ENCODE measurements around the gene CNGB1. TPM values are rescaled to one million over a fixed set of nuclear protein-coding genes. Genes with fewer than 3 reads are reported as not detected.

CNGB1 gene
- total and polyA plus RNA-seq, 2 donors (not counting 1 experiment from before 2014, with no cell fraction given) = not detected

DNA sequence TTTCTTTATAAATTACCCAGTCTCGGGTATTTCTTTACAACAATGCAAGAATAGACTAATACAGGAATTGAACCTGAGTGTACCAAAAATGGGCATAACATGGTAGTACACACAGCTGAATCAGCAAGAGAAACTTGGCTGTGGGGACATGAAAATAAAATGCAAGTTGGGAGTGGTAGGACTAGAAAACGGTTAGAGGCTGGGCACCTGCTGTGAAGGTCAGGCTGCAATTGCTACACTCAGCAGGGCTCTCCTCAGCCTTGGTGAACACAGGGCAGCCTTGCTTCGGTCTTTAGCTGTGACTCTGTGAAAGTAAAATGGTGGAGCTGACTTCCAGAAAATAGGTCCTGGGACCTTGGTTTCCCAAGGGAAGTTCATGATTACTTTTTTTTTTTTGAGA lies 45.6 kb downstream of the CNGB1 start:
- Histone ChIP-seq H3K9ac (ENCODE audit: insufficient read depth, low read length) (no peak overlapping the region), H3K27me3 (ENCODE audit: control insufficient read depth, insufficient read depth, low read length) (no peaks in the 10 kb centered on the region), H2AFZ (ENCODE audit: low read length) (no peak overlapping the region), H3K9me3 (ENCODE audit: control insufficient read depth, insufficient read depth, low read depth, low read length) (no peaks in the 10 kb centered on the region), H3K4me2 (ENCODE audit: extremely low read depth, insufficient read depth, low read length) (no peak overlapping the region), H3K36me3 (ENCODE audit: control insufficient read depth, insufficient read depth, low read length) (no peaks in the 10 kb centered on the region), H3K79me2 (ENCODE audit: control insufficient read depth, insufficient read depth, low read length) (no peaks in the 10 kb centered on the region), H3K4me1 (ENCODE audit: control insufficient read depth, extremely low read depth, insufficient read depth, low read length) (no peaks in the 10 kb centered on the region), H3K4me3 (replicated peaks in 1 of 4; ENCODE audit: control extremely low read depth in 1 of 4, insufficient read depth in 1 of 4, low read depth in 3 of 4, low read length in 4 of 4) (no peak overlapping the region), H4K20me1 (ENCODE audit: control insufficient read depth, extremely low read depth, insufficient read depth, low read length) (no peaks in the 10 kb centered on the region), H3K27ac (ENCODE audit: insufficient read depth, low read length) (no peak overlapping the region)
- DNase-seq (ENCODE audit: low read depth in 2 of 2) = no peak
- TF ChIP-seq, protein P1, sequence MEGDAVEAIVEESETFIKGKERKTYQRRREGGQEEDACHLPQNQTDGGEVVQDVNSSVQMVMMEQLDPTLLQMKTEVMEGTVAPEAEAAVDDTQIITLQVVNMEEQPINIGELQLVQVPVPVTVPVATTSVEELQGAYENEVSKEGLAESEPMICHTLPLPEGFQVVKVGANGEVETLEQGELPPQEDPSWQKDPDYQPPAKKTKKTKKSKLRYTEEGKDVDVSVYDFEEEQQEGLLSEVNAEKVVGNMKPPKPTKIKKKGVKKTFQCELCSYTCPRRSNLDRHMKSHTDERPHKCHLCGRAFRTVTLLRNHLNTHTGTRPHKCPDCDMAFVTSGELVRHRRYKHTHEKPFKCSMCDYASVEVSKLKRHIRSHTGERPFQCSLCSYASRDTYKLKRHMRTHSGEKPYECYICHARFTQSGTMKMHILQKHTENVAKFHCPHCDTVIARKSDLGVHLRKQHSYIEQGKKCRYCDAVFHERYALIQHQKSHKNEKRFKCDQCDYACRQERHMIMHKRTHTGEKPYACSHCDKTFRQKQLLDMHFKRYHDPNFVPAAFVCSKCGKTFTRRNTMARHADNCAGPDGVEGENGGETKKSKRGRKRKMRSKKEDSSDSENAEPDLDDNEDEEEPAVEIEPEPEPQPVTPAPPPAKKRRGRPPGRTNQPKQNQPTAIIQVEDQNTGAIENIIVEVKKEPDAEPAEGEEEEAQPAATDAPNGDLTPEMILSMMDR (conservative IDR thresholded peaks at IDR 0.05 in 1 of 2, IDR thresholded peaks at IDR 0.05 in 1 of 2; ENCODE audit: low read depth in 1 of 2, low read length in 2 of 2) = no peak
- TF ChIP-seq EZH2 (IDR thresholded peaks at IDR 0.05; ENCODE audit: low read length, missing control alignments) = no peak

DNA sequence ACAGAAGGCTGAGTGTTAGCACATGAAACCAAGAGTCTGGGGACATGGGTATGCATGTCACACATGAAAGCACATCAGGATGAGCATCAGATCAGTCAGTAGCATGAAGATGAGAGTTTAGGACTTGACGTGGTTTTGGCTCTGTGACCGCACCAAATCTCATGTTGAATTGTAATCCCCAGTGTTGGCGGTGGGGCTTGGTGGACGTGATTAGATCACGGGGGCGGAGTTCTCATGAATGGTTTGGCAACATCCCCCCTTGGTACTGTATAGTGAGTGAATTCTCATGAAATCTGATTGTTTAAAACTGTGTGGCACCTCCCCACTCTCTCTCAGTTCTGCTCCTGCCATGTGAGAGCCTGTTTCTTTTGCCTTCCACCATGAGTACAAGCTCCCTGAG lies 46.4 kb downstream of the CNGB1 start:
- TF ChIP-seq EZH2 (IDR thresholded peaks at IDR 0.05; ENCODE audit: low read length, missing control alignments) = no peak
- TF ChIP-seq, protein P1 (conservative IDR thresholded peaks at IDR 0.05 in 1 of 2, IDR thresholded peaks at IDR 0.05 in 1 of 2; ENCODE audit: low read depth in 1 of 2, low read length in 2 of 2) = no peak
- no peak overlapping the region for H3K9ac ChIP-seq (ENCODE audit: insufficient read depth, low read length)
- no peak overlapping the region for H3K4me2 ChIP-seq (ENCODE audit: extremely low read depth, insufficient read depth, low read length)
- no peaks in the 10 kb centered on the region for H3K79me2 ChIP-seq (ENCODE audit: control insufficient read depth, insufficient read depth, low read length)
- H3K27me3 ChIP-seq (ENCODE audit: control insufficient read depth, insufficient read depth, low read length) = no peaks in the 10 kb centered on the region
- no peak for DNase-seq (ENCODE audit: low read depth in 2 of 2)
- no peaks in the 10 kb centered on the region for H3K9me3 ChIP-seq (ENCODE audit: control insufficient read depth, insufficient read depth, low read depth, low read length)
- H2AFZ ChIP-seq (ENCODE audit: low read length) = no peak overlapping the region
- no peak overlapping the region for H3K4me3 ChIP-seq (replicated peaks in 1 of 4; ENCODE audit: control extremely low read depth in 1 of 4, insufficient read depth in 1 of 4, low read depth in 3 of 4, low read length in 4 of 4)
- H3K36me3 ChIP-seq (ENCODE audit: control insufficient read depth, insufficient read depth, low read length) = no peaks in the 10 kb centered on the region
- H3K4me1 ChIP-seq (ENCODE audit: control insufficient read depth, extremely low read depth, insufficient read depth, low read length) = no peaks in the 10 kb centered on the region
- no peaks in the 10 kb centered on the region for H4K20me1 ChIP-seq (ENCODE audit: control insufficient read depth, extremely low read depth, insufficient read depth, low read length)
- H3K27ac ChIP-seq (ENCODE audit: insufficient read depth, low read length) = no peak overlapping the region

DNA sequence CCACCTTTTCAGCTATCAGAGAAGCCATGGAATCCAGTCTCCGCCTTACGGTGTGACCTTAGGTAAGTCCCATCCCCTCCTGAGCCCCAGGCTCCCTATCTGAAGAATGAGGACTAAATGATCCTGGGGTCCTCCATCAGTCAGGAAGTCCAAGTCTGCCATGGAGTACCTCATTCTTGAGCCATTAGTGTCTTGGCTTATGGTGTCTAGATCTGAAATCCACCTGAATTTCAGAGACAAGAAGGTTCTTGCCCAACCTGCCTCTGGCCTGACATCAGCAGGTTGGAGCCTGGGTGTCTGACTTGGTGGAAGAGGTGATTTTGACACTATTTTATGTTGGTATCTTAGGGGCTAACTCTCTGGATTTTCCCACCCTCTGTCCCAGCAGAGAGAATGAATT lies 47.1 kb downstream of the CNGB1 start:
- Histone ChIP-seq H3K4me3 (replicated peaks in 1 of 4; ENCODE audit: control extremely low read depth in 1 of 4, insufficient read depth in 1 of 4, low read depth in 3 of 4, low read length in 4 of 4) (no peak overlapping the region), H3K27me3 (ENCODE audit: control insufficient read depth, insufficient read depth, low read length) (no peaks in the 10 kb centered on the region), H3K4me1 (ENCODE audit: control insufficient read depth, extremely low read depth, insufficient read depth, low read length) (no peaks in the 10 kb centered on the region), H4K20me1 (ENCODE audit: control insufficient read depth, extremely low read depth, insufficient read depth, low read length) (no peaks in the 10 kb centered on the region), H3K36me3 (ENCODE audit: control insufficient read depth, insufficient read depth, low read length) (no peaks in the 10 kb centered on the region), H3K27ac (ENCODE audit: insufficient read depth, low read length) (no peak overlapping the region), H3K4me2 (ENCODE audit: extremely low read depth, insufficient read depth, low read length) (no peak overlapping the region), H2AFZ (ENCODE audit: low read length) (no peak overlapping the region), H3K9me3 (ENCODE audit: control insufficient read depth, insufficient read depth, low read depth, low read length) (no peaks in the 10 kb centered on the region), H3K79me2 (ENCODE audit: control insufficient read depth, insufficient read depth, low read length) (no peaks in the 10 kb centered on the region), H3K9ac (ENCODE audit: insufficient read depth, low read length) (no peak overlapping the region)
- DNase-seq (ENCODE audit: low read depth in 2 of 2) = no peak
- no peak for TF ChIP-seq EZH2 (IDR thresholded peaks at IDR 0.05; ENCODE audit: low read length, missing control alignments)
- TF ChIP-seq, protein P1 (conservative IDR thresholded peaks at IDR 0.05 in 1 of 2, IDR thresholded peaks at IDR 0.05 in 1 of 2; ENCODE audit: low read depth in 1 of 2, low read length in 2 of 2) = no peak

All from fibroblast of lung (primary cell).